GM10266 (cell line): ENCODE results near the gene RIMBP2.

Experiments
- DNase-seq: peaks from one replicate; pipeline ENCODE4 v3.0.0; 2012; ENCODE audit errors: extremely low spot score
- TF ChIP-seq, protein P1 (sequence below): IDR thresholded peaks from 2 replicates; pipeline ENCODE4 v1.5.1; 2012; ENCODE audit warnings: mild to moderate bottlenecking, low read depth; ENCODE audit not compliant: control insufficient read depth, insufficient read depth; ENCODE audit errors: missing control alignments

Gene RIMBP2

DNA sequence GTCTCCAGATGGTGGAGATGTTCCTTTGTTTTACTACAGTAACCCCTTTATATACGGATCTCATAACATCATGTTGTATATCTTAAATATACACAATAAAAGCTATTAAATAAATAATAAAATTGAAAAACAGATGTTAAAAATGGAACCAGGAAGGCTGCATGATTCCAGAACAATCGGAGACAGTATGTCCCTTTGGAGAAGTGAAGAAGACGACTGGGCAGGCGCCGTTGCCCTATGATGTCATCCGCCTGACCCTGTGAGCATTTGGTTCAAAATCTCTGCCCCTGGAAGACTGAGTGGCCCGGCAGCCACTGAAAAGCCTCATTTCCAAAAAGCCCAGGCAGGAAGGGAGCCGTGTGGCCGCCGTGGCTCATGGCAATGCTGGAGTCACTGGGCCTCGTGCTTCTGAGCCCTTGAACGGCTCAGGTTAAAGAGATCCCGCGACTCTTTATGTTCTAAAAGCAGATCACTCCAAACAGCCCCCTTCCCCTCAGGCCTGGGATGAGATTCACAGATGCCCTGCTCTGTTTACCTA is 30.8 kb downstream of the RIMBP2 start:
- TF ChIP-seq, protein P1, sequence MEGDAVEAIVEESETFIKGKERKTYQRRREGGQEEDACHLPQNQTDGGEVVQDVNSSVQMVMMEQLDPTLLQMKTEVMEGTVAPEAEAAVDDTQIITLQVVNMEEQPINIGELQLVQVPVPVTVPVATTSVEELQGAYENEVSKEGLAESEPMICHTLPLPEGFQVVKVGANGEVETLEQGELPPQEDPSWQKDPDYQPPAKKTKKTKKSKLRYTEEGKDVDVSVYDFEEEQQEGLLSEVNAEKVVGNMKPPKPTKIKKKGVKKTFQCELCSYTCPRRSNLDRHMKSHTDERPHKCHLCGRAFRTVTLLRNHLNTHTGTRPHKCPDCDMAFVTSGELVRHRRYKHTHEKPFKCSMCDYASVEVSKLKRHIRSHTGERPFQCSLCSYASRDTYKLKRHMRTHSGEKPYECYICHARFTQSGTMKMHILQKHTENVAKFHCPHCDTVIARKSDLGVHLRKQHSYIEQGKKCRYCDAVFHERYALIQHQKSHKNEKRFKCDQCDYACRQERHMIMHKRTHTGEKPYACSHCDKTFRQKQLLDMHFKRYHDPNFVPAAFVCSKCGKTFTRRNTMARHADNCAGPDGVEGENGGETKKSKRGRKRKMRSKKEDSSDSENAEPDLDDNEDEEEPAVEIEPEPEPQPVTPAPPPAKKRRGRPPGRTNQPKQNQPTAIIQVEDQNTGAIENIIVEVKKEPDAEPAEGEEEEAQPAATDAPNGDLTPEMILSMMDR: no peak
- no peak for DNase-seq

DNA sequence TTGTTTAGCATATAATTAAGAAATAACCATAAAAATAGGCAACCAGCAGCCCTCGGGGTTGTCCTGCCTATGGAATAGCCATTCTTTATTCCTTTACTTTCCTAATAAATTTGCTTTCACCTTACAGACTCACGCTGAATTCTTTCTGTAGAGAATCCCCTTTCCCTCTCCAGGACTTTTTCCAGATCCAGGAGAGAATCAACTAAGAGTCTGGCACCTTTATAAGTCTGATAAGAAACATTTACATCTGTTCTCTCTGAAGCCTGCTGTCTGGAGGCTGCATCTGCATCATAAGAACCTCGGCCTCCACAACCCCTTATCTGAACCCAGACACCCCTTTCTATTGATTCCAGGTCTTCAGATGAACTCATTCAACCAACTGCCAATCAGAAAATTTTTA is 32.3 kb downstream of the RIMBP2 start:
- TF ChIP-seq, protein P1: no peak
- DNase-seq: no peak

DNA sequence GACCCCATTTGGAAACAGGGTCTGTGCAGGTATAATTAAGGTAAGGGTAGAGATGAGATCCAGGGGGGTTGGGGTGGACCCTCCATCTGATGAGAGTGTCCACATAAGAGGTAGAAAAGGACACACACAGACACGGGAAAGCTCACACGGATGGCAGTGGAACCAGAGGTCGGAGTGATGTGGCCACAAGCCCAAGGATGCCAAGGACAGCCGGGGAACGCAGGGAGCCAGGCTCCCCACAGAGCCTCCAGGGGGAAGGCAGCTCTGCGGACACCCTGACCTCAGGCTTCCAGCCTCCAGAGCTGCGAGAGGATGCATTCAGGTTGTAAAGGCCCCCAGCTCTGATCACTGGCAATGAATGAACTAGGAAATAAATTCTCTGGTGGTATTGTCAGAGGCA is 33.0 kb downstream of the RIMBP2 start:
- DNase-seq: no peak
- TF ChIP-seq, protein P1: no peak

DNA sequence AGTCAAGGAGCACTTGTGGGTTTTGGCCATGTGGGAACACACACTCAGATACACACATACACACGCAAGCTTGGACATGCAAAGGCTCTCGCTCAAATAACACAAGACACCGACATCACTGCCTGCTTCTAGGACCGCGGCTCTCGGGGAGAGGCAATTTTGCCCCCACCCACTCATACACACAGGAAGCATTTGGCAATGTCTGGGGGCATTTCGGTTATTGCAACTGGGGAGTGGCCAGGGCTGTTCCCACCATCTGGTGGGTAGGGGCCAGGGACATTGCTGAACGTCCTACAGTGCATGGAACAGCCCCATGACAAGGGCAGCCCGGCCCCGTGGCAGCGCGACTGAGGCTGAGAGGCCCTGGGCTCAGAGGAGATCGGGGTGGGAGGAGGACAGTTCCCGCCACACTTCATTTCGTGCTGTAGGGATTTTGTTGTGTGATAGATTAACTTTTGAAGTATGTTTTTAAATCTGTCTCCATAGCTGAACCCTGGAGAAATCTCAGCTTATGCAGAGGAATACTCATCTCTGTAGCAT is 35.6 kb downstream of the RIMBP2 start:
- DNase-seq: no peak
- TF ChIP-seq, protein P1: no peak

DNA sequence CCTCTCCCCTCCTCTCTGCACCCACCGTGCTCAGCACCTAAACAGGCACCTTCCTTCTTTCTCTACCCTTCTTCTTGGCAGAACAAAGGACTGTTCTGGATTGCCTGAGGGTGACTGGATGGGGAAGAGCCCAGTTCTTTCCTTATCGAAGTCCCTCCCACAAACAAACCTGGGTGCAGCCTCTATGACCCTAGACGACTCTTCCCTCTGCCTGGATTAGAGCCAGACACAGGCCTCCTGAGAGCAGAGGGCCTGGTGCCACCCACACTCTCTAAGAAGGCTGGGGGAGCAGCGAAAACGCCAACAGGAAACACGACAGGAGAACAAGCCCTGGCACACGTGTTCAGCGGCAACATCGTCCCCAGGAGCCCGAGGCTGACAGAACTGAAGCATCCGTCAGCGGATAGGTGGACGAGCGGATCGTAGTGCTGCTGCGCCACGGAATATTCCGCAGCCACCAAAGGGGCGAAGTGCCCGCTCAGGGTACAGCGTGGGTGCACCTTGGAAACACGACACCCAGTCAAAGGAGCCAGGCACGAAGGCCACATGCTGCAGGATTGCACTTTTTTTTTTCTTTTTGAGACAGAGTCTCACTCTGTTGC is 38.0 kb downstream of the RIMBP2 start:
- no peak for DNase-seq
- TF ChIP-seq, protein P1: no peak

DNA sequence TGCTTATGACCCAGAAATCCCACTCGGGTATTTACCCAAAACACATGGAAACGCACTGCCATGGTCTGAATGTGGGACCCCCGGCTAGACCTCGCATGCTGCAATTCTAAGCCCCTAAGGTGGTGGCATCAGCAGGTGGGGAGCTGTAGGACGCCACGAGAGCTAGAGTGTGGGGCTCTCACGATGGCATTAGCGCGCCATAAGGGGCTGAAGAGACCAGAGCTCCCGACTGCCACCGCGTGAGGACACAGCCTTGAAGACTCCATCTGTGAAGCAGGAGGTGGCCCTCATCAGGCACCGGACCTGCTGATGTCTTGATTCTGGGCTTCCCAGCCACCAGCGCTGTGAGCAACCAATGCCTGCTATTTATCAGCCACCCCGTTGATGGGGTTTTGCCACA is 40.3 kb downstream of the RIMBP2 start:
- TF ChIP-seq, protein P1: no peak
- no peak for DNase-seq

DNA sequence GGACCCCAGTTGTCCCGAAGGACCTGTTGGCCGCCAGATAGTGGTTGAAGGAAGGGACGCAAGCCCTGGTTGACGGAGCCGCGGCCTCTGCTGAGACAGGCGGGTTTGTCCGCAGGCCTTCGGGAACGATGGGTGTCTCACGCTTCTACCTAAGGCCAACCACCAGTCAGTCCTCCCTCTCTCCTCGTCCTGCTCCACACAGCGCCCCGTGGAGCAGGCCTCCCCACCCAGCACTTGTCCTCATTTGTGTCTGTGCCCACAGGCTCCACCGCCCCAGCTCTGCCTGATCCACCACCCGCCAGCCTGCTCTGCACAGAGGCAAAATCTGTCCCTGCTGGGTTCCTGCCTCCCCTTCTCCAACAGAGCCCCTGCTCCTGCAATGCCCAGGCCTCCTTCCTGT is 41.0 kb downstream of the RIMBP2 start:
- no peak for DNase-seq
- TF ChIP-seq, protein P1: no peak
